Epithelial cell of prostate (primary cell): Measurements from ENCODE around the gene CCDC116.

Experiments used
- DNase-seq: peaks from one replicate; pipeline ENCODE4 v3.0.0-alpha.2; 2011; ENCODE audit warnings: low read depth, low spot score
- H3K27ac ChIP-seq: fragments of 450-650 bp; 2 replicates; pipeline ENCODE4 v1.5.1; 2017; ENCODE audit warnings: mild to moderate bottlenecking

CCDC116 gene

DNA sequence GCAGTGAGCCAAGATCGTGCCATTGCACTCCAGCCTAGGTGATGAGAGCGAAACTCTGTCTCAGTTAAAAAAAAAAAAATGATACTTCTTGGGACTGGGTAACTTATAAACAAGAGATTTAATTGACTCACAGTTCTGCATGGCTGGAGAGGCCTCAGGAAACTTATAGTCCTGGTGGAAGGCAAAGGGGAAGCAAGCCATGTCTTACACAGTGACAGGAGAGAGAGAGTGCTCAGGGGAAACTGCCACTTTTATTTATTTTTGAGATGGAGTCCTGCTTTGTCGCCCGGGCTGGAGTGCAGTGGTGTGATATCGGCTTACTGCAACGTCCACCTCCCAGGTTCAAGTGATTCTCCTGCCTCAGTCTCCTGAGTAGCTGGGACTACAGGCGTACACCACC is 17.7 kb downstream of the CCDC116 start:
- no peak for DNase-seq
- H3K27ac ChIP-seq: no peak overlapping the region

DNA sequence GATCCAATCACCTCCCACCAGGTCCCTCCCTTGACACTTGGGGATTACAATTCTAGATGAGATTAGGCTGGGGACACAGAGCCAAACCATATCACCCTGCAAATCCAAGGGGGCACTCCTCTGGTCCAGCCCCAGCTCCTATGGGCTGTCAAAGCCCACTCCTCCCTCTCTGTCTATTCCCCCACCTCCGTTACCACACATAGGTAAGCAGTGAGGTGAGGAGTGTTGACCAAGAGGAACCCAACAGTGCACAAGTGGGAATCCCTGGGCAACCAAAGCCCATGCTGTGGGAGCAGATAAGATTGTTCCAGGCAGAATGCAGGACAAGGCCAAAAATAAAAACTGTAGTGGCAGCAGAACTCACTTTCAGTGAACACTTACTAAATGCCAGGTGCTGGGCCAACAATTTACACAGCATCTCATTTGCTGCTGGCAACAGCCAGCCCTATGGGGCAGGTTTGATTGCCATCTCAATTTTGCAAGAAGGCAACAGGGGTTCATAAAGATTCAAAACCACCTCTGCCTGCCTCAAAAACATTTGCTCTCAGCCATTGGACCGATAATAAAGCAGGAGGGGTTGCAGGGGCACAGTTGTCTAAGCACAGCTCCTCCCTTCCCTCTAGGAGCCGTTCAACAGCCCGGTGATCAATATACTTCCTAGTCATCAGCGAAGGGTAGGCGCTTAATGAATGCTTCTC is 18.4 kb downstream of the CCDC116 start:
- DNase-seq: no peak
- H3K27ac ChIP-seq: no peak overlapping the region

DNA sequence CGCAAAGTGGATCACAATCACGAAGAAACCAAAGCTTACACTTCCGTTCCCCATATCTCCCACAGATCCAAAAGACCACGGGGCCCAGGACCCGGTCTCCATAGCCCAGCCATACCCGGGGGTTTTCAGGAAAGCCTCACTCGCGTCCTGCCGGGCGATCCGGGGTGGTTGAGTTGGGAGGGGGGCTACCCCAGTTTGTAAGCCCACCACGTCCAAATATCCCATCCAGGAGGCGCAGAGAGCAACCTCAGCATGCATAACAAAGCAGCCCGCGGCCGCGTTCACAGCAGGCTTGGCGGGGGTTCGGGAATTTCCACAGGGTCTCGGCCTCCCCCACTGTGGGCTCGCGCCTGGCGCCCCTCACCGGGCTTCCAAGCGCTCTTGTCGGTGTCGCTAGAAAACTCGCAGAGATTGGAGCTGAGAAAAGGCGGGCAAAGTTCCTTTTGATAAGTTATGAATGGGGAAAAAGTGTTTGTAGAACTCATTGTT is 19.0 kb downstream of the CCDC116 start:
- no peak for DNase-seq
- no peak overlapping the region for H3K27ac ChIP-seq

DNA sequence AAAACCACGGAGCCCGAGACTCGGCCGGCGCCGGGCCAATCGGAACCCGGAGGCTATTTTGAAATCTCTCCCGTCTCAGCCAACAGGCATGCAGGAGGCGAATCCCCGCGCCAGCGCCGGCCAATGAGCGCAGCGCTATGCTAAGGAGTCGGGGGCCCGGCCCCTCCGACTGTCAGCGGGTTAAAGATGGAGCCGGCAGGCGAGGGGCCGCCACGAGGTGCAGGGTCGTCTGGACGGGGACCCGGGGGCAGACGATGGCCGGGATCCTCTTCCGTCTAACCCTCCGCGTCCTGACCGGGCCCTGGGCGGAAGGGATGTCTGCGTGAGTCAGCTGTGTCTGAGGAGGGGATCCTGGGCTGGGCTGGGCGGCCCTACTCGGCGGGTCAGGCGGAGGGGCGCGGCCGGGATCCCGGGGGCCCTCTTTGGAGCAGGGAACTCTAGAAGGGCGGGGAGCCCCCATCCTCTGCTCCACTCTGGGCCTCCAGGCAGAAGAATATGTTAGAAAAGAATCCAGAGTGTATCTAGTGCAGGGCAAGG is 19.5 kb downstream of the CCDC116 start:
- DNase-seq: no peak
- H3K27ac ChIP-seq: no peak overlapping the region

DNA sequence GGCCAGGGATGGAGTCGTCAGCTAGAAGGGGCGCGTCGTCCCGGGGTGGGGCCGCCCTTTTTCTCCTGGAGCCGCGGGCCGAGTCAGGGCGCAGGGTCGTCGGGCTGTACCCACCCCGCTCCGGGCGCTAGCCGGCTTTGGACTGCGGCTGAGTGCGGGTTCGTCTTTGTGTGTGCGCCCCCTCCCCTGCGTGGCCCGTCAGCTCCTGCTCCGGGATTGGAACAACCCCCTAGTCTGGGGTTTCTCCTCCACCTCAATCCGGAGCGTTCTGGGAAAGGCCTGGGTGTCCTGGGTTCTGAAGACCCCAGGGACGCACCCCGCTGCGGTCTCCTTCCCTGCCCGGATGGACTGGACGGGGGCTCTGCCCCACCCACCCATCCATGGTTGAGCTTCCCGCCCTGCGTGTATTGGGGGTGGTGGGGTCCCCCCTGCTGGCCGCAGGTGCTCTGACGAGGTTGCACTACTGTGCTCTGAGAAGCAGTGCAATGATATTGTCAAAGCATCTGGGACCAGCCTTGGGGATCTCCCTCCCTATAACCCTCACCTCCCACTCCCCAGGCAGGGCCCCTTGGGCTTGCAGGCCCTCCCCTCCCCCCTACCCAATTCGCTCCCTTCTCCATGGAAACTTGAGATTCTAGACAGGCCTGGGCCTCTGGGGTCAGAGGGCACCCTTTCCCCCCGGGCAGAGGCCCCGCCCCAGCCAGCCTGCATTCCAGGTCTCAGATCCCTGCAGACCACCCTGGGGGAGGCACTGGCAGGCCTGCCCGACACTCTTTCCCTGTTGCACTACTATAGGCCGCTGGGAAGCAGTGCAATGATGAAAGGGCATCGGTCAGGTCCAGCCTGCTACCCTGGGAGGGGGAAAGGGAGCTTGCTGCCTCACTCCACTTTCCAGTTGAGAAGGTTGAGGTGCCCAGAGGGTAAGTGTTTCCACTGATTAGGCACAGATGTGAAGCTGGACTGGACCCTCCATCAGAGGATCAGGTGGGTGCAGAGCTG is 20.3 kb downstream of the CCDC116 start:
- no peak overlapping the region for H3K27ac ChIP-seq
- no peak for DNase-seq

DNA sequence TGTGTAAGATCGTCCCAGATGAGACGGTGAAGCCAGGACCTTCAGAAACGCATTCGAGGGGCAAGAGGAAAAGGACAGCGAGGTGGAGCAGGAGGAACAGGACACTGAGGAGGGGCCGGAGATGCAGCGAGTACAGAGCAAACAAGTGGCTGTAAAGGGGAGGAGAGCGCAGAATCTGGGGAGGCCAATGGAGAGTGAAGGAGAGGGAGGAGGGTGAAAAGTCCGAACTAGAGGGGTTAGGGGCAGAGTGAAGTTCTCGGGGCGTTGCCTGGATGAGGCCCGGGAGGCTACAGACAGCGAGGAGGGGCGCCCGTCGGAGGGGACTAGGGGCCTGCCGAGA is 24.4 kb downstream of the CCDC116 start:
- DNase-seq: no peak
- H3K27ac ChIP-seq: peak overlapping the region; percentile 26

DNA sequence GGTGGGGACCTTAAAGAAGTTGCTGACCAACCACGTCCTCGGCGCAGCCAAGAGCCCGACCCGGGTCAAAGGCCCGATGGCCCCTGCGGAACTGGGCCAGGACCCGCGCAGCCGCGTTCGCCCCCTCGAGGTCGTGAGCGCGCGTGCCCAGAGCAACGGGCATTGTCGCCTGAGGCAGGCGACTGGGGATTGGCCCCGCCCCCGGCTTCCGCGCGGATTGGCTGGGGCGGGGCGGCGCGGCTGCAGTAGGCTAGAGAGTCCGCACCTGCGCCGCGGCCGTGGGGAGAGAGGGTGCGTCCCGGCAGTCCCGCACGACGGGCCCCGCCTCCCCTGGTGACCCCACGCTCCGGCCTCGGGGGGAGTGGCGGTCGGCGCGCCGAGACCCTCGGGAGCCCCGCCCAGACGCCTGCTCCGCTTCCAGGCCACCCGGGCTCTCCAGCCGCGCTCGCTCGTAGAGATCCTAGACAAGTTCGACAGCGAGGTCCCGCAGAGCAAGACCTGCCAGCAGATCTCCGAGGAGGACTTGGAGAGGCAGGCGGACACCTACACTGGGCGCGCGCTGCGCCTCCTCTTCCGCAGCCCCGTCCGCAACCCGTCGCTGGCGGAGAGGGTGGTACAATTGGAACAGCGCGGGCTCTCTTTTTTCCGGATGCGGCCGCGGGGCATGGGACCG is 24.9 kb downstream of the CCDC116 start:
- no peak overlapping the region for H3K27ac ChIP-seq
- no peak for DNase-seq

DNA sequence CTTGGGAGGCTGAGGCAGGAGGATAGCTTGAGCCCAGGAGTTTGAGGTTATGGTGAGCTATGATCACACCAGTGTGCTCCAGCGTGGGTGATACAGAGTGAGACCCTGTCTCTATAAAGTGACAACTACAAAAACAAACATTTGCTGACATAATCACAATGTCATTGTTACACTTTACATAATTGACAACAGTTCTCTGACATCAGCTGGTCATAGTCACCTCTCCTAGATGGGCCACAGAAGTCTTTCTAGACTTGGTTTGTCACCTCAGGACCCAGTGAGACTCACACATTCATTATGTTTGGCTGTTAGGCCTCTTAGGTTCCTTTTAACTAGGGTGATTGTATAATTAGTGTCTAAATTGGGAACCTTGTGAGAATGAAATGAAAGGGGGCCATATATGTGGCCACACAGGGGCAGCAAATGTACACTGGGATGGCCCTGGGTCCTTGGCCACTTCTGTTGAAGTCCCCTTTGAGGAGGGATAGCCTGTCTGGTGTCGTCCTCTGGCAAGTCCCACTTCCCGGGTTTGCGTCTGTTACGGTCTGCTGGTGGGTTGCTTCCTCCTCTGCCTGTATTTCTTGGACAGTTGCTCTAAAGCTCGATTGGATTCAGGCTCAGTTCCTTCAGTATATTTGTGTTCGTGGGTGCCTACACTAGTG is 27.4 kb downstream of the CCDC116 start:
- no peak overlapping the region for H3K27ac ChIP-seq
- no peak for DNase-seq

DNA sequence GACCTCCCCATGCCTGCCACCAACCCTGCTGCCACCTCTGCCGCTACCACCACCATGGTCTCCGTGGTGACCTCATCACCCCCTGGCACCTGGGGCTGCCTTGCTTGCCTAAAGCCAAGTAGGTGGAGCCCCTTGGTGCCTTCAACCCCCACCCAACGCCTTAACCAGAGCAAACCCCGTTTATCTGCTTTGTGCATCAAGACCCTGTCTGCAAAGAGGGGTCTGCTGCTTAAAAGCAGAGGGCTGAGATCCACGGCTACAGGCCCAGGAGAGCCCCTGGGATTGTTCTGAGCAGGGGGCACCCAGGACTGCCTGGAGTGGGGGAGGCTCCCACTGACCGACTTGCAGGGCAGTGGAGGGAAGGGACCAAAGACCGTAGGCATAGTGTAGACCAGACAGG is 28.3 kb downstream of the CCDC116 start:
- no peak for DNase-seq

DNA sequence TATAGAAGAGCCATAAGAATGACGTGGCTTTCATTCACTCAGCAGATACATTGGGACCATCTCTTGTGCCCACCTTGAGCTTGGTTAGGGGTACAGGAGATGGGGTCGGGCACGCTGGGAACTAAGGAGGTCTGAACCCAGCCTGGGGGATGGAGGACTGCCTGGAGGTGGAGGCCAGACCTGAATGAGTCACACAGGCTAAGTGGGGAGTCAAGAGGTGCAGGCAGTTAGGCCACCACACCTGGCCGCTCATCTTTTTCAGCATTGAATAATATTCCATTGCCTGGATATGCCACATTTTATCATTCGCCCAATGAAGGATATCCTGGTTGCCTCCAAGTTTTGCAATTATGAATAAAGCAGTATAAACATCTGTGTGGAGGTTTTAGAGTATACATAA is 29.4 kb downstream of the CCDC116 start:
- DNase-seq: no peak
- no peak overlapping the region for H3K27ac ChIP-seq

More for the DNA sequence above, 28.3 kb downstream of the CCDC116 start:
- H3K27ac ChIP-seq: no peak overlapping the region

DNA sequence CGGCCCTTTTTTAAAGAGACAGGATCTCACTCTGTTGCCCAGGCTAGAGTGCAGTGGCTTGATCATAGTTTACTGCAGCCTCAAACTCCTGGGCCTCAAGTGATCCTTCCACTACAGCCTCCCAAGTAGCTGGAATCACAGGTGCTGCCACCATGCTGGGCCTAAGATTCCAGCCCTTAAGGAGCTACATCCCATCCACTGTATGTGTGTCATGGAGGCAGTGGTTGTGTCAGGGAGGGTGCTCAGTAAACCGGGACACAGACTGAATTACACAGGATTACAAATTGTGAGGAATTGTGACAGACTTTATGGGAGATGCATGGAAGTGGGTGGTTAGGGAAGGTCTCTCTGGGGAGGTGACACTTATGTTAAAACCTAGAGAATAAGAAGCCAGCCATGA is 31.2 kb downstream of the CCDC116 start:
- DNase-seq: no peak
- no peak overlapping the region for H3K27ac ChIP-seq

DNA sequence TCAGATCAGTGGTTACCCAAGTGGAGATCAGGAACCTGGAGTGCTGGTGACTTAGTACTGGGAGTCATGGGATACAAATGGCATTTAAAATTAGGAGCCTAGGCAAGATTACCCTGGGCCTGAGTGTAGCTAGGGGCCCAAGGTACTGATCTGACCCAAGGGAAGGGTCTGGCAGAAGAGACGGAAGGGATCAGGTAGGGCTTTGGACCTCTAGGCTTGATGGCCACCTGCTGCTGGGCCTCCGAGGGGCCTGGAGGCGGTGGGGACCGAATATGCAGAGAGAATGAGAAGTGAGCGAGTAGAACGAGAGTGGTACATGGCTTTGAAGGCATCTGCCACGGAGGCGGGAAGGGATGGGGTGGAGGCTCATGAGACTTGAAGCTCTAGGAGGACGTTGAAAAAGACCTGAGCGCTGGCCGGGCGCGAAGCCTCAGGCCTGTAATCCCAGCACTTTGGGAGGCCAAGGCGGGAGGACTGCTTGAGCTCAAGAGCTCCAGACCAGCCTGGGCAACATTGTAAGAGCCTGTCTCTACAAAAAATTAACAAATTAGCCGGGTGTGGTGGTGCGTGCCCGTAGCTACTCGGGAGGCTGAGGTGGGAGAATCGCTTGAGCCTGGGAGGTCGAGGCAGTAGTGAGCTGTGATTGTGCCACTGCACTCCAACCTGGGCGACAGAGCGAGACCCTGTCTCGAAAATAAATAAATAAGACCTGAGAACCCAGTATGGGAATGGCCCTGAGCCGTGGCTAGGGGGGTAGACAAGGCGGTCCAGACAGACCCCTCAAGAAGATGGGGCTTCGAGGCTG is 32.7 kb downstream of the CCDC116 start:
- H3K27ac ChIP-seq: peak overlapping the region; percentile 89
- DNase-seq: no peak

DNA sequence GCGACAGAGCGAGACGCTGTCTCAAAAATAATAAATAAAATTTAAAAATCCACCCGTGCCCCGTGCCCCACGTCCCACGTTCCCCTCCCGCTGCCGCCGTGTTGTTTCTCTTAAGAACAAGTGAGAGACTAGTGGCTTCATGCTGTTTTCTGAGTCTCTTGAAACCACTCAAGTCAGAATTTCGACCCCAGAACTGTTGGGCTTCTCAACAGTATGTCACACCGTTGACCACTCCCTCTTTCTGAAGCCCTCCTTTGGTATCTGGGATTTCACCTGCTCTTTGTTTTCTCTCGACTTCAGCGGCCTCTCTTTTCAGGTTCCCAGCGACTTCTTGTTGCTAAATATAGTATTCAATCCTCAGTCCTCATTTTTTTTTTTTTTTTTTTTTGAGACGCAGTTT is 34.2 kb downstream of the CCDC116 start:
- DNase-seq: no peak
- H3K27ac ChIP-seq: peak overlapping the region; percentile 89

DNA sequence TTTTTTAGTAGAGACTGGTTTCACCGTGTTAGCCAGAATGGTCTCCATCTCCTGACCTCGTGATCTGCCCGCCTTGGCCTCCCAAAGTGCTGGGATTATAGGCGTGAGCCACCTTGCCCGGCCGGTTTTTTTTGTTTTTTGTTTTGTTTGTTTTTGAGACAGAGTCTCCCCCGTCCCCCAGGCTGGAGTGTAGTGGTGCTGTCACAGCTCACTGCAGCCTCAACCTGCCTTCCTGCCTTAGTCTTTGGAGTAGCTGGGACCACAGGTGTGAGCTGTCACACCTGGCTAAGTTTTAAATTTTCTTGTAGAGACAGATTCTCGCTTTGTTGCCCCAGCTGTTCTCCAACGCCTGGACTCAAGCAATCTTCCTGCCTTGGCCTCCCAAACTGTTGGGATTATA is 36.5 kb downstream of the CCDC116 start:
- no peak for DNase-seq
- H3K27ac ChIP-seq: peak overlapping the region; percentile 15

DNA sequence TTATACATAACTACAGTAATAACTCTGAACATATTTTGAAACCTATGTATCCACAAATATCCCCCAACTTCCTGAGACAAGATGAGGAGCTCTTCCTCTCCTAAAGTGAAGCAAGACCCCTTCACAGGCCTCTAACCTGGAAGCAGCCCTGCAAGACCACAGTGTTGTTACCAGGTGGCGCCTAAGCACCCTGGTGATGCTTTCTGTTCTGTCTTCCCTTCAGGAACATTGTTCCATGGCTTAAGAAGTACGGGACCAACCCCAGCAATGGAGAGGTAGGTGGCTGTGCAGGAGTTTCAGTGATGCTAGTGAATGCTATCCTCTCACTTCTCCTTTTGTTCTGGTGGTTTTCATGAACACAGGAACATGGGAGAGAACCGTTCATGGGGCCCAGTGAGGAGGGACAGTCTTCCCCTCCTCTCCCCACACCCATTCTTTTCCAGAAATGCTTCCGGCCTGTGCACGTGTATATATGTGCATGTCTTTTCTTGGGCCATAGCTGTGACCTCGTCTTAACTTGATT is 39.6 kb downstream of the CCDC116 start:
- no peak overlapping the region for H3K27ac ChIP-seq
- no peak for DNase-seq

DNA sequence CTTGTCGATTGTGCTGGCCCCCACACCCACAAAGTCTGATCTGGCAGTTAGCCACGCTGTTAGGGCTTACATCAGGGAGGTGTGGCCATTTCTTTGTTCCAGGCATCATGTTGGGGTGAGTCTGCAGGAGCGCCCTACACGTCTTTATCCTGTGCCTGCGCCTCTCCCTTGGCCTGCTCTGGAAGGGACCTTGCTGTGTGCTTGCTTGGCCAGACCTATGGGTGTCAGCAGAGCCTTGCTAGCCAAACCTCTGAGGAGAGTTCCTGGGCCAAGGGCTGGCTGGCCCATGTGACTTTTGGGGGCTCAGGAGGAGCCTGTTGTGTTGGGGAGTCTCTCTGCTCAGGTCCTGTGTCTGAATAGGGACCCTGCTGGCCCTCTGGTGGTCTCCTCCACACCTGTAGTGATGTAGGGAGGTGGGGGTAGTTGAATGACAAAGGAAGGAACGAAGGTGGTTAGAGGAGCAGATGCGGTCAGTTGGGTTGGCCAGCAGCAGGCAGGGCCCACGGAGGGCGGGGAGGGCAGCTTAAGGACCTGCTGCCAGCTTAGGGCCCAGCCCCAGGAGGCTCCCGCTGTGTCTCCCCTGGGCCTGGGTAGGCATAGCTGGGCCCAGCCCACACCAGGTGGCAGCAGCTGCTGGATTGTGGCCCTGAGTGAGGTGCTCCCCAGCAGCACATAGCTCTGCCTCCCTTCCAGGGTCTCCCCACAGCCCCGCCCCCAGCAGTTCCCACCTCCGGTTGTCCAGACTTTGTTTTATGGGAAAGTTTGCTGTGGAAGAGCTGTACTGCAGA is 41.2 kb downstream of the CCDC116 start:
- no peak for DNase-seq
- no peak overlapping the region for H3K27ac ChIP-seq

DNA sequence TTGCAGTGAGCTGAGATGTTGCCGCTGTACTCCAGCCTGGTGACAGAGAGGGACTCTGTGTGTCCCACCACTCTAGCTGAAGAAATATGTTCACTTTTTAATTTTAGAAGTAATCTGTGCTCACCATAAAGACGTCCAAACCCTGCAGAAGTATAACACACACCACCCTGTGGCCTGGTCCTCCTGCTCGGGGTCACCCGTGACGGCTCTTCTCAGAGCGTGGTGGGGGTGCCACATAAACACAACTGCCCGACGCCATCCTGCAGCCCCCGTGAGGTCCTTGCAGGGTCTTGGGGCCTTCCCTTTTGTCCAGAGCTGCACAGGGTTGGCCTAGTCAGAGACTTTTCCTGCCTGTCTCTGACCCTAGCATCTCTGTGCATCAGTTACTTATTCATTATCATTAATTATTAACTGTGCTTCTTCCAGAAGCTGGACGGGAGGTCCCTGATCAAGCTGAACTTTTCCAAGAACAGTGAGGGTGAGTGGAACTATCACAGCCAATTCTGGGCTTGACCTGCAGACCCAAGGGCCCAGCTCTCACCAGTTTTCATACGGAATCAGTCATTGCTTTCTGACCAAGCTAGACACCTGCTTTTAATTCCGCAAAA is 42.2 kb downstream of the CCDC116 start:
- DNase-seq: no peak
- no peak overlapping the region for H3K27ac ChIP-seq
